IgD-negative memory B cell (primary cell): Measurements from ENCODE around the gene KCNJ9. TPM values are rescaled to one million over a fixed set of nuclear protein-coding genes. Genes with fewer than 3 reads are reported as not detected.

ENCODE experiments used
- H3K27ac Mint-ChIP-seq, 3 donors: one replicate each; pipeline ENCODE4 v1.8.0; 2020 to 2022; ENCODE audit warnings: mild to moderate bottlenecking in 3 of 3, mixed read lengths in 3 of 3, moderate library complexity in 1 of 3
- H3K27me3 Mint-ChIP-seq: one replicate; pipeline ENCODE4 v1.8.0; 2021; ENCODE audit warnings: mixed read lengths
- H3K36me3 Mint-ChIP-seq: one replicate; pipeline ENCODE4 v1.8.0; 2020; ENCODE audit warnings: mild to moderate bottlenecking, mixed read lengths
- H3K4me1 Mint-ChIP-seq, 3 donors: one replicate each; pipeline ENCODE4 v1.8.0; 2020 to 2022; ENCODE audit warnings: mixed read lengths in 3 of 3, mild to moderate bottlenecking in 1 of 3
- H3K4me3 Mint-ChIP-seq, 4 donors: one replicate each; pipeline ENCODE4 v1.8.0; 2020 to 2022; ENCODE audit warnings: mild to moderate bottlenecking in 4 of 4, mixed read lengths in 4 of 4, moderate library complexity in 3 of 4
- H3K9me3 Mint-ChIP-seq, 3 donors: one replicate each; pipeline ENCODE4 v1.8.0; 2020 to 2021; ENCODE audit warnings: mixed read lengths in 3 of 3, mild to moderate bottlenecking in 1 of 3
- polyA plus RNA-seq: library from polyadenylated mRNA; unstranded; fragments of 300-500 nt; fragmentation: Illumina TruSeq; gene quantifications from one replicate; pipeline ENCODE4 v1.2.3, GENCODE V29; 2021

Gene KCNJ9
- polyA plus RNA-seq, 1 donor from 2014 or later = not detected

DNA sequence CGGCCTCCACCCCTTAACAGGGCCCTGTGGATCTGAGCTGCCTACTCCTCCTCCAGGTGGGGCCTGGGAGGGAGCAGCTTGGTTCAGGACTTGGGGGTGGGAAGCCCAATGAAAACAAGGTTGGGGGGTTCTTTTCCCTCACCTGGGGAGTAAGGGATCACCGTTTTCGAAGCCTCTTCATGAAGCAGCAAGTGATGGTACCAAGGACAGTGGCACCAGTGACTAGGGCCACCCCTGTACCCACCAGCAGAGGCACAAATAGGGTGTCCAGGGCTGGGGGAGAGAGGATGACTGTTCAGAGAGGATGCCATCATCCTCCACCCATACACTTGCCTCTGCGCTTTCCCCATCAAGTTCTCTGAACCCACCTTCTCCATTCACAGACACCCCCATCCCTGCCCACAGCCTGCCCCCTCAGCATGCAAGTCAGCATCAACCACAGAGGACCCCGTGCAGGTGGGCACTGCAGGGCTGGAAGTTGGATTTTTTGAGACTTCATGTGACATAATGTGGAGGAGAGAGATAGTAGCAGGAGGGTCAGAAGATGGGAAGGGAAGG is 10.4 kb downstream of the KCNJ9 start:
- no peaks in the 10 kb centered on the region for H3K9me3 Mint-ChIP-seq
- H3K27me3 Mint-ChIP-seq = no peaks in the 10 kb centered on the region
- H3K36me3 Mint-ChIP-seq = no peaks in the 10 kb centered on the region
- H3K27ac Mint-ChIP-seq = no peak overlapping the region
- peaks cover 5 to 13% (median 8%) of the 10 kb centered on the region in 3 donors for H3K4me1 Mint-ChIP-seq
- no peak overlapping the region for H3K4me3 Mint-ChIP-seq

DNA sequence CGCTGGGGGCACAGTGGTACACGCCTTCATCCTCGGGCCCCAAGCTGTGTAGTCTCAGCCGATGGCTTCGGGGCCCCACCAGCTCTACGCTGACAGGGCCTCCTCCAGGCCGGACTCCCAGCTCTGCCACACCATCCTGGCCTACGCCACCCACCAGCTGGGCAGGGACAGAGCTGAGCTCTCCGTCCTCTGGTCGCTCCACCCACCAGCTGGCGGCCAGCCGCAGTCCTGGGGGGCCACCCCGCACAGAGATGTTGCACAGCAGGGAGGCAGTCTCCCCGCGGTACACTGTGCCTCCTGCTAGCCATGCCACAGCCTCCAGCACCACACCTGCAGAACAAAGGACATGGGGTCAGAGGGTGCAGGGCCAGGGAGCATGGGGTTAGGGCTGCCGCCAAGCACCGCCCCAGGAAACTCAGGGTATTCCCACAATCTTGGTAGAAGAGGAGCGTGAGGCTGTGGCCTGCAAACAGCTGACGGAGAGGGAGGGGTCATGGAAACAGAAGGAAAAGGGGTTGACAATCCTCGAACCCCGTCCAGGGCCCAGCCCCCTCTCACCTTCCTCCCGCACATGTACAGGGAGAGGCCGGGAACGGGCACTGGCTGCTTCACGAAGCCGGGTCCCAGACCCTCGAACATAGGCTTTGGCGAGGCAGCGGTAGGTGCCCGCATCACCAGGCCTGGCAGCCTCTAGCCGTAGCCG is 11.2 kb downstream of the KCNJ9 start:
- no peak overlapping the region for H3K4me3 Mint-ChIP-seq
- peaks cover 12 to 20% (median 15%) of the 10 kb centered on the region in 3 donors for H3K4me1 Mint-ChIP-seq
- no peaks in the 10 kb centered on the region for H3K27me3 Mint-ChIP-seq
- H3K36me3 Mint-ChIP-seq = no peaks in the 10 kb centered on the region
- H3K9me3 Mint-ChIP-seq = no peaks in the 10 kb centered on the region
- no peak overlapping the region for H3K27ac Mint-ChIP-seq

GRCh38 chr1:160093069-160093395 is 11.7 kb downstream of the KCNJ9 start:
- no peaks in the 10 kb centered on the region for H3K9me3 Mint-ChIP-seq
- H3K27me3 Mint-ChIP-seq = no peaks in the 10 kb centered on the region
- no peaks in the 10 kb centered on the region for H3K36me3 Mint-ChIP-seq
- H3K4me1 Mint-ChIP-seq = peaks cover 14 to 23% (median 17%) of the 10 kb centered on the region in 3 donors
- no peak overlapping the region for H3K4me3 Mint-ChIP-seq
- H3K27ac Mint-ChIP-seq = no peak overlapping the region

DNA sequence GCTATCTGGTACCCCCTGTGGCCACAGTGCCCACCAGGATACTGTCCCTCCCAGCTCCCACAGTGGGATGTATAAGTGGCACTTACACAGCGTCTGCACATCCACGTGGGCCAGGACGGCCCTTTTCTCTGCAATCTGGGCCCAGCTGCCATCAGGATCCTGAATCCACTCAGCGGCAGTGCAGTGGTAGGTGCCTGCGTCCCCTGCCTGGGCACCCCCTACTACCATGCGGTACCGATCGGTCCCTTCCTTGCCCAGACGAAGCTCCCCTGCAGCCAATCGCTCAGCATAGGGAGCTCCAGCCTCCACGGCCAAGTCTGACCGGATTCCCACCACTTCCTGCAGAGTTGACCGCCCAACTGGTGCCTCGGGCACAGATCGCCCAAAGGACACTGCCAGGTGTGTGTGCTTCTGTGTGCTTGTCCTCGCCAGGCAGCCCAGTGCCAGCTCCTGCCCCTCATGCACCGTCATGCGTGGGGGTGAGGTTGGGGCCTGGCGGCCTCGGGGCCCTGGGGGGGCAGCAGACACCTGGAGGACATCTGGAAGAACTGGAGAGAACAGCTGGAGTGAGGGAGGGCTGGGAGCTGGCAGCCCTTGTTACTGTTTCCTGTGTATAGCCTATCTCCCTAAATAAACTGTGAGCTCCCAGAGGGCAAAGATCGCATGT is 12.4 kb downstream of the KCNJ9 start:
- no peaks in the 10 kb centered on the region for H3K36me3 Mint-ChIP-seq
- no peak overlapping the region for H3K4me3 Mint-ChIP-seq
- H3K27me3 Mint-ChIP-seq = no peaks in the 10 kb centered on the region
- no peak overlapping the region for H3K27ac Mint-ChIP-seq
- peaks cover 14 to 23% (median 17%) of the 10 kb centered on the region in 3 donors for H3K4me1 Mint-ChIP-seq
- no peaks in the 10 kb centered on the region for H3K9me3 Mint-ChIP-seq

DNA sequence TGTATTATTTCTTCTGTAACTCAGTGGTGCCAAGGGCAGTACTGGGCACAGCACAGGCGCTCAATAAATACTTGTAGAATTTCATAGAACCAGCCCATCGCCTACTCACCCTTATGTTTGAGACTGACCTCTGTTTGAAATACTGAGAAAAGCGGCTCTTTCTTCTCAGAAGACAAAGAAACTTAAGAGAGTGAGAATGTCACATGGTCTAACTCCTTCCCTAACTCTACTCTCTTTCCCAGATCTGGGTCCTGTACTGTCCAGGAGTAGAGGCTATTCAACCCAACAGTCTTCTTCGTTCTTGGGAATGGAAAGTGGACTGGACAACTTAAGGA is 12.9 kb downstream of the KCNJ9 start:
- Mint-ChIP-seq H3K4me1 (peaks cover 12 to 23% (median 17%) of the 10 kb centered on the region in 3 donors), H3K9me3 (no peaks in the 10 kb centered on the region), H3K4me3 (no peak overlapping the region), H3K36me3 (no peaks in the 10 kb centered on the region), H3K27ac (peak overlapping the region in 1 of 3 donors; percentile 11), H3K27me3 (no peaks in the 10 kb centered on the region)

- peak overlapping the region in 1 of 3 donors; percentile 11 for H3K27ac Mint-ChIP-seq
- H3K27me3 Mint-ChIP-seq = no peaks in the 10 kb centered on the region
- no peaks in the 10 kb centered on the region for H3K36me3 Mint-ChIP-seq
Observed at GRCh38 chr1:160094806-160095205, 13.5 kb downstream of the KCNJ9 start.

GRCh38 chr1:160095382-160096105 is 14.2 kb downstream of the KCNJ9 start:
- Mint-ChIP-seq H3K4me3 (peak overlapping the region in 3 of 4 donors; percentile 41 to 91 (median 51)), H3K36me3 (no peaks in the 10 kb centered on the region), H3K9me3 (no peaks in the 10 kb centered on the region), H3K27ac (peak overlapping the region in 1 of 3 donors; percentile 18), H3K27me3 (no peaks in the 10 kb centered on the region), H3K4me1 (peaks cover 16 to 26% (median 22%) of the 10 kb centered on the region in 3 donors)

More at GRCh38 chr1:160094806-160095205, 13.5 kb downstream of the KCNJ9 start:
- no peaks in the 10 kb centered on the region for H3K9me3 Mint-ChIP-seq
- H3K4me1 Mint-ChIP-seq = peaks cover 16 to 26% (median 21%) of the 10 kb centered on the region in 3 donors
- peak overlapping the region in 1 of 4 donors; percentile 29 for H3K4me3 Mint-ChIP-seq

GRCh38 chr1:160096274-160097116 is 15.2 kb downstream of the KCNJ9 start:
- no peaks in the 10 kb centered on the region for H3K9me3 Mint-ChIP-seq
- H3K4me3 Mint-ChIP-seq = peak overlapping the region; percentile 86 to 95 (median 92)
- H3K27ac Mint-ChIP-seq = peak overlapping the region in 2 of 3 donors; percentile 18 to 94
- H3K27me3 Mint-ChIP-seq = no peaks in the 10 kb centered on the region
- peaks cover 16 to 29% (median 26%) of the 10 kb centered on the region in 3 donors for H3K4me1 Mint-ChIP-seq
- no peaks in the 10 kb centered on the region for H3K36me3 Mint-ChIP-seq

DNA sequence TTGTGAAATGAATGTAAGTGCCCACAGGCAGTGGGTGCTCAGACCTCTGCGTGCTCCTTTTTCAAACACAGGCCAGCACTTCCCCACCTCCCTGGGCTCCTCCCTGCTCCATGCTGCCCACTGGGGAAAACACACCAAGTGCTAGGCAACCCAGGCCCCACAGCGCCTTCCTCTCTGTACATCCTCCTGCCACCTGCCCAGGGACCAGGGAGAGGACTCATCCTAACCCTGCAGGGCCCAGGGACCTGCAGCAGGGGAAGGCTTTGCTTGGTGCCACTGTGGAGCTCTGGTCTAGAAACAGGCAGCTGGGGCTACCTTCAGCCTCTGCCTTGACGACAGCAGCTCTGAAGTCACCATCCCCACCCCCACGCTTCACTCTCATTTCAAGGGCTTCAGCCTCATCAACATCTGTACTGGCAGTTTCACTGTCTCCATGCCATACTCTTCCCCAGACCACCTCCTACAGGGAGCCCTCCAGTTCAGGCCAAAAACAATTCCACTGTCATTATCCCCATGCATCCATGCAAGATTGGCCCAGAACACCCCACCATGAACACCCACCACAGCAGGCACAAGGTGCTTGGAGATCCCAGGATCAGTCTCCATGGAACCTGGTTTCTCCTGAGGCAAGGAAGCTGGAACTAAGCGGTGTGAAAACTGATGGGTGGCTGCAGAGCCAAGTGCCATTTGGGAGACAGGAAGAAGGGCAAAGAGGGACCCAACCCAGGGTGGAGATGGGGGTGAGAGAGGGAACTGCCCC is 16.0 kb downstream of the KCNJ9 start:
- Mint-ChIP-seq H3K4me3 (peak overlapping the region; percentile 86 to 95 (median 92)), H3K27me3 (no peaks in the 10 kb centered on the region), H3K36me3 (no peaks in the 10 kb centered on the region), H3K9me3 (no peaks in the 10 kb centered on the region), H3K27ac (peak overlapping the region; percentile 88 to 94 (median 90)), H3K4me1 (peaks cover 16 to 28% (median 27%) of the 10 kb centered on the region in 3 donors)

GRCh38 chr1:160097911-160098851 is 16.8 kb downstream of the KCNJ9 start, which contains the start of gene IGSF8:
Gene IGSF8, minus strand, starts transcription at chr1:160098619. Its CDS starts 147 bp downstream, at chr1:160098472.
- Mint-ChIP-seq H3K9me3 (no peaks in the 10 kb centered on the region), H3K4me3 (peak within 1 kb of the TSS; percentile 86 to 95 (median 92)), H3K27me3 (no peaks in the 10 kb centered on the region), H3K27ac (peak within 1 kb of the TSS; percentile 94 to 96 (median 95)), H3K4me1 (peaks cover 16 to 28% (median 28%) of the 10 kb centered on the region in 3 donors), H3K36me3 (no peaks in the 10 kb centered on the region)

DNA sequence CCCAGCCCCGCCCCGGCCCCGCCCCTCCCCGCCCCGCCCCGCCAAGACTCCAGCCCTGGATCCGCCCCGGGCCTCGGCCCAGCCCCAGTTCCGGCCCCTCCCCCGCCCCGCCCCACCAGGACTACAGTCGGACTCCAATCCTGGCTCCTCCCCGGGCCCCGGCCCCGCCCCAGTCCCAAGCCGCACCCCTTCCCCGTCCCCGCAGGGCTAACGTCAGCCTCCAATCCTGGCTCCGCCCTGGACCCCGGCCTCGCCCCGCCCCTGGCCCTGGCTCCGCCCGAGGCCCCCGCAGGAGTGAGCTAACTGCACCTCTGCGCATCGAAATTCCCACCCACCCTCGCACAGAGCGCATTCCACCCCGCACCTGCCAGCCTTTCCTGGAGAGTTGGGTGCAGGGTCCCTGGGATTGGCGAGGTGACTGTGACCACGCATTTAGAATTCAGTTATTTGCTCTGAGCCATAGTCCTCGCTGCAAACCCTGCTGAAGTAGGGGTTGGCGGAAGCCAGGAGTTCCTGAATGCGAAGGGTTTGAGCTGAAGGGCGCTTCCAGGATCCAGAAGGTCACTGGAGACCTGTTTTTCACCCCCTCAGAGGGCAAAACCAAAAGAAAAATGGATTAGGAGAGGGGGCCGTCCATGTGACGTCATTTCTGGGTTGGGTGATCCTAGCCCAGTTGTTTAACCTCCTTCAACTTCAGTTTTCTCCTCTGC is 17.7 kb downstream of the KCNJ9 start:
- Mint-ChIP-seq H3K36me3 (no peaks in the 10 kb centered on the region), H3K4me3 (peak overlapping the region; percentile 76 to 91 (median 86)), H3K27ac (peak overlapping the region; percentile 94 to 96 (median 95)), H3K27me3 (no peaks in the 10 kb centered on the region), H3K9me3 (no peaks in the 10 kb centered on the region), H3K4me1 (peaks cover 16 to 28% (median 28%) of the 10 kb centered on the region in 3 donors)

GRCh38 chr1:160099716-160100375 is 18.5 kb downstream of the KCNJ9 start:
- Mint-ChIP-seq H3K9me3 (no peaks in the 10 kb centered on the region), H3K27ac (peak overlapping the region; percentile 94 to 96 (median 95)), H3K27me3 (no peaks in the 10 kb centered on the region), H3K36me3 (no peaks in the 10 kb centered on the region), H3K4me3 (peak overlapping the region; percentile 76 to 91 (median 86)), H3K4me1 (peaks cover 16 to 28% (median 28%) of the 10 kb centered on the region in 3 donors)
